HFFc6 (cell line): ENCODE results near the gene MAPKAP1. TPM values are rescaled to one million over a fixed set of nuclear protein-coding genes. Genes with fewer than 3 reads are reported as not detected.
A peak's percentile ranks its signal among the peaks of the same experiment; 100 is the strongest.

ENCODE experiments used
- DNase-seq: peaks from one replicate; pipeline ENCODE4 v3.0.0-alpha.2; 2018
- H3K27ac Mint-ChIP-seq: 2 replicates; pipeline ENCODE4 v1.8.0; 2020; ENCODE audit warnings: mild to moderate bottlenecking, mixed read lengths
- H3K27me3 Mint-ChIP-seq: 2 replicates; pipeline ENCODE4 v1.8.0; 2021; ENCODE audit warnings: mild to moderate bottlenecking, moderate library complexity, mixed read lengths; ENCODE audit not compliant: insufficient read depth
- H3K36me3 Mint-ChIP-seq: 2 replicates; pipeline ENCODE4 v1.8.0; 2021; ENCODE audit warnings: low read depth, mixed read lengths
- H3K4me1 Mint-ChIP-seq: 2 replicates; pipeline ENCODE4 v1.8.0; 2020; ENCODE audit warnings: low read depth, mixed read lengths
- H3K4me3 Mint-ChIP-seq: 2 replicates; pipeline ENCODE4 v1.8.0; 2020; ENCODE audit warnings: mild to moderate bottlenecking, moderate library complexity, mixed read lengths
- H3K9me3 Mint-ChIP-seq: 2 replicates; pipeline ENCODE4 v1.8.0; 2020; ENCODE audit warnings: mild to moderate bottlenecking, mixed read lengths
- total RNA-seq, 6 experiments: library from RNA; stranded (reverse); fragmentation: NEBNext Ultra II Directional; extraction: Animal tissue kit (Norgen Biotek cat#: 25700); gene quantifications; 2 replicates in 1 of 6; 3 replicates in 5 of 6; pipeline ENCODE4 v1.2.3, GENCODE V29; 2021
- TF ChIP-seq, protein P1 (sequence below): fragments of 200-600 bp; sonication (generic); IDR thresholded peaks from 2 replicates; pipeline ENCODE4 v1.5.0; 2021; ENCODE audit warnings: antibody characterized with exemption, mild to moderate bottlenecking

The MAPKAP1 gene
- total RNA-seq, 6 experiments from 2014 or later, result 115 to 167 (median 130) TPM

DNA sequence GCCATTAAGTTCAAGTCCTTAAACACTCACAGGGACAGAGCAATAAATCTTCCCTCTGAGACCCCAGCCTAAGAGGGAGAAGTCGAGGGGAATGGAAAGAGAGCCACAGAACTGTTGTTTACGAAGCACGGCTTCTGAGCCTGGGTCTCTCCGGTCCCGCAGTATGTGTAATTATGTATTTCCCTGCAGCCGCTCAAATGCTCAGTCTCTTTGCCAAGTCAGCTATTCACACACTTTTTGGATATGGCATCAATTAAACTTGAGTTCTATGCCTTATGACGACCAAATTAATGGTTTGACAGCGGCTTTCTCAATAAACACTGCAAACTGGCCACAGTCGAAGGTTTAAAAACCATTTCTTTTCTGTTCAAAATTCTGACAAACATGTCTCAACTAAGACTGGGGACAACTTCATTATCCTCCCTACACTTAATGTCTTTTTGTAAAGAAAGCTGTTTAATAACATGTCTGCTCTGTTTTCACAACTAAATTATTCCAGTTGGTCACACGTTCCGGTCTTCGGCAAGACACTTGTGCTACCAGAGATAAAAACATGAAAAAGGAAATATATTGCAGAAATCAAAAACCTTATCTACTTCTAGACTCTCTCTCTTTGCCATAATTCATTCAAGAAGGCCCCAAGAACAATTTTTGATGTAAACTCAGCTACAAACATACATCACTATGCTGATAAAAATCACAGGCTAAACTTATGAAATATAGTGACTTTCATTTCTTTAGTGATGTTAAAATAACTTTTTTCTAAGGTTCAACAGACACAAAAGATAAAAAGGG, 242.2 kb downstream of the MAPKAP1 start:
- Mint-ChIP-seq H3K9me3 (no peaks in the 10 kb centered on the region), H3K27ac (no peak overlapping the region)

DNA sequence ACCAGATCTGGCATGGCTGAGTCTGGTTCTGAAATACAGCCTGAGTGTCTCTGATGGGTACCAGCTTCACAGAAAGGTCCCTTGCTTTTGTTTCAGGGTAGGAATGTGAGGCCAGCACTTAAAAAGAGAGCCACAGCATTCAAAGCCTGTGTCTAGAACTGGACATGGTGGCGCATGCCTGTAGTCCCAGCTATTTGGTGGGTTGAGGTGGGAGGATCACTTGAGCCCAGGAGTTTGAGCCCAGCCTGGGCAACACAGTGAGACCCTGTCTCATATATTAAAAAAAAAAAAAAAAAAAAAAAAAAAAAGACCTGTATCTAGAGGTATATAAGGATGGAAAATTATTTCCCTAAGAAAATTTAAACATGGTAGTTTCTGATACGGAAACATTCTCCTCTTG, 243.1 kb downstream of the MAPKAP1 start:
- TF ChIP-seq, protein P1, sequence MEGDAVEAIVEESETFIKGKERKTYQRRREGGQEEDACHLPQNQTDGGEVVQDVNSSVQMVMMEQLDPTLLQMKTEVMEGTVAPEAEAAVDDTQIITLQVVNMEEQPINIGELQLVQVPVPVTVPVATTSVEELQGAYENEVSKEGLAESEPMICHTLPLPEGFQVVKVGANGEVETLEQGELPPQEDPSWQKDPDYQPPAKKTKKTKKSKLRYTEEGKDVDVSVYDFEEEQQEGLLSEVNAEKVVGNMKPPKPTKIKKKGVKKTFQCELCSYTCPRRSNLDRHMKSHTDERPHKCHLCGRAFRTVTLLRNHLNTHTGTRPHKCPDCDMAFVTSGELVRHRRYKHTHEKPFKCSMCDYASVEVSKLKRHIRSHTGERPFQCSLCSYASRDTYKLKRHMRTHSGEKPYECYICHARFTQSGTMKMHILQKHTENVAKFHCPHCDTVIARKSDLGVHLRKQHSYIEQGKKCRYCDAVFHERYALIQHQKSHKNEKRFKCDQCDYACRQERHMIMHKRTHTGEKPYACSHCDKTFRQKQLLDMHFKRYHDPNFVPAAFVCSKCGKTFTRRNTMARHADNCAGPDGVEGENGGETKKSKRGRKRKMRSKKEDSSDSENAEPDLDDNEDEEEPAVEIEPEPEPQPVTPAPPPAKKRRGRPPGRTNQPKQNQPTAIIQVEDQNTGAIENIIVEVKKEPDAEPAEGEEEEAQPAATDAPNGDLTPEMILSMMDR, result no peak
- H3K36me3 Mint-ChIP-seq, result peaks cover 3% of the 10 kb centered on the region; the same call in 1 of the 2 replicates
- H3K9me3 Mint-ChIP-seq, result no peaks in the 10 kb centered on the region
- H3K4me1 Mint-ChIP-seq, result peaks cover 35% of the 10 kb centered on the region
- H3K27me3 Mint-ChIP-seq, result no peaks in the 10 kb centered on the region
- no peak for DNase-seq
- no peak overlapping the region for H3K4me3 Mint-ChIP-seq
- no peak overlapping the region for H3K27ac Mint-ChIP-seq

More for the DNA sequence above, 242.2 kb downstream of the MAPKAP1 start:
- peaks cover 44% of the 10 kb centered on the region for H3K4me1 Mint-ChIP-seq
- no peak for DNase-seq
- no peak overlapping the region for H3K4me3 Mint-ChIP-seq
- H3K36me3 Mint-ChIP-seq, result peaks cover 4% of the 10 kb centered on the region; the same call in 1 of the 2 replicates
- H3K27me3 Mint-ChIP-seq, result no peaks in the 10 kb centered on the region
- TF ChIP-seq, protein P1, result no peak

DNA sequence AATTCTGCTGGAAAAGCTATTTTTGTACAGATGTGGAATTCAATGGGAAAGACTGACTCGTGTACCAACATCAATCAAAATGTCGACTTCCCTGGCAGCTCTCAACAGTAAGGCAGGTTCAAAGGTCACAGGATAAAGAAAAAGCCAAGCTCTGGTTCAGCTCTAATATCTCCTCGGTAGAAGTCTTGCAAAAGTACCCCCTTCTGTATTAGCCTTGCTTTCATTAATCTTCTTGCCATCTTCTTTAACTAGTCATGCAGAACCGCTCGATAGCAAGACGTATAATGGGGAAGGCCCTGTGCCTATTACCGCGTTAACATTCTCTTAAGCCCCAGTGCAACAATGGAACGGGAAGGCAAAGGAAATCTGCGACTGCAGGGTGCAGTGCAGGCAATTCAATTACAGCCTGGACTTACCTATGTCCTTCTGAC, 244.1 kb downstream of the MAPKAP1 start:
- DNase-seq, result no peak
- H3K27ac Mint-ChIP-seq, result no peak overlapping the region
- peaks cover 31% of the 10 kb centered on the region for H3K4me1 Mint-ChIP-seq
- H3K27me3 Mint-ChIP-seq, result no peaks in the 10 kb centered on the region
- H3K9me3 Mint-ChIP-seq, result peaks cover 4% of the 10 kb centered on the region; the same call in 1 of the 2 replicates
- peaks cover 5% of the 10 kb centered on the region for H3K36me3 Mint-ChIP-seq
- TF ChIP-seq, protein P1, result no peak
- no peak overlapping the region for H3K4me3 Mint-ChIP-seq

DNA sequence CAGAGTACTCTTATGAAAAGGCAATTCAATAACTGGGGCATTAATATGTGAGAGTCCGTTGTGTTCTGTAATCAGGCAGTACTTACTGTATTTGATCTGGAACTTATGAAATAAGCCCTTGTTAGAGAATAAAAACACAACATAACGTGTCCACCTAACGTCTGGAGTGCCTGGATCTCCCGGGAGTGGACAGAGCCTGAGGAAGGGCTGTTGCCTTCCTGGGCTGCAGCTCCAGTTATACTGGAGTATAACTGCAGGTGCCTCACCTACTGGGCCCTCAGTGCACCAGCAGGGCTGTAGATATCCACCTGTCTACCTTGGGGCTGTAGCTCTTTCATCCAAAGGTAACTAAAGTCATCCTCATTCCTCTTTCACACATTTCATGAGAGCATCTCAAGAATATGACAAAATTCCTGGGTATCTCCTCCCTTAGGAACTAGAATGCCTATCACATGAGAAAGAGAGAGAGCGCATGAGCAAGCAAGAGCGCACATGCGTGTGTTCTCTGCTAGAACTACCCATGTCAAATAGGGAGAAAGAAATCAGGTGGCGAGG, 245.3 kb downstream of the MAPKAP1 start:
- TF ChIP-seq, protein P1, result no peak
- Mint-ChIP-seq H3K27me3 (no peaks in the 10 kb centered on the region), H3K4me1 (peaks cover 31% of the 10 kb centered on the region), H3K4me3 (no peak overlapping the region), H3K36me3 (peaks cover 14% of the 10 kb centered on the region), H3K27ac (no peak overlapping the region), H3K9me3 (peaks cover 13% of the 10 kb centered on the region)
- no peak for DNase-seq

DNA sequence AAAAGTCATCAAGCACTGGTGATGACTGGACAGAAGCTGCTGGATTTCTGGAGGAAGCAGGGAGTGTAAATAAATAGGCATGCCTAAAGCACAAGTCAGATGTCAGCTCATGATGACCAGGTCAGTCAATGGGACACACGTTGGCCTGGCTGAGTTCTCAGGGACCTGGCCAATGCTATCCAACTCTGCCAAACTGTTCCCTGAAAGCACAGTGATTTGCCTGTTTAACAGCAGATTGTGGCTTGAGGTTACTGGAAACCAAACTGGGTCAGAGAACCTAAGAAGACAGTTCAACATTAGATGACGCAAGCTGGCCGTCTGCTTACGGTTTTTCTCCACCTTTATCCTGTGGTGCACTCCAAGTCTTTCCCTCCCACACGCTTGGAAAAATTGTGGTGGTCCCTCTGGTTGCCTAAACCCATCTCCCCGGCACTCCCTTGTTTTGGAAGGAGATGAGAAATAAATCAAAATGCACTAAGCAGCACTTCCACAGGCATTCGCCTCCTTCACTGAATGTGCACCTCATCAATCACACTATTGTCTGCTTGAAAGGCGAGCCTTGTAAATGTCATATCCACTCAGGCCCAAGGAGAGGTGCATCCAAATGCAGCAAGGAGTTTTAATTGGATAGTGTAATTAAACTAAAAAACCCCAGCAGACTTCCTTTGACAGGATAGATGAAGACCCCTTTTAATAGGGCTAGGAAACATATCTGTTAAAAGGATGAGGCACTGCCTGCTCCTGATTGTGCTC, 245.9 kb downstream of the MAPKAP1 start:
- H3K4me3 Mint-ChIP-seq, result no peak overlapping the region
- peaks cover 17% of the 10 kb centered on the region for H3K9me3 Mint-ChIP-seq
- TF ChIP-seq, protein P1, result no peak
- H3K27me3 Mint-ChIP-seq, result no peaks in the 10 kb centered on the region
- peaks cover 21% of the 10 kb centered on the region for H3K36me3 Mint-ChIP-seq
- H3K4me1 Mint-ChIP-seq, result peaks cover 31% of the 10 kb centered on the region
- DNase-seq, result peak; percentile 40
- H3K27ac Mint-ChIP-seq, result peak overlapping the region; percentile 62
